Umbilical cord (tissue), 2 donors: ENCODE results near the gene REG3A. TPM values are rescaled to one million over a fixed set of nuclear protein-coding genes. Genes with fewer than 3 reads are reported as not detected.

ENCODE experiments used
- DNase-seq: peaks from one replicate; pipeline ENCODE4 v3.0.0-alpha.2; 2015; ENCODE audit warnings: low spot score
- total RNA-seq: library from RNA; depleted of rRNA; stranded (reverse); fragments of >200 nt; gene quantifications from one replicate; pipeline ENCODE4 v1.2.3, GENCODE V29; 2014; ENCODE audit warnings: low replicate concordance; ENCODE audit not compliant: insufficient read depth

Gene REG3A
- total RNA-seq, 1 donor from 2014 or later = 3.6 TPM

- no peak for DNase-seq
These were observed 39.3 kb downstream of the REG3A start, which contains the start of gene REG1A for GRCh38 chr2:79120194-79120713. TSS of gene REG1A (plus strand) at chr2:79120488. CDS start at chr2:79120862, 374 bp downstream.

GRCh38 chr2:79116997-79117928 is 42.3 kb downstream of the REG3A start:
- no peak for DNase-seq

GRCh38 chr2:79114797-79115494 is 44.6 kb downstream of the REG3A start:
- DNase-seq = no peak

GRCh38 chr2:79112269-79112668 is 47.3 kb downstream of the REG3A start:
- DNase-seq = no peak

Other genes starting within 250 kb of the REG3A start
- gene REG3G, start 134.1 kb downstream of the REG3A start, total RNA-seq = 1.7 TPM
- 1.4 TPM for gene REG1B, start 71.8 kb downstream of the REG3A start, total RNA-seq
- not detected for gene REG1A, start 39.3 kb downstream of the REG3A start, total RNA-seq